GM21381 (cell line): ENCODE measurements around the gene MRPL24.
"Not testable (repeated sequence)": the region's sequence is repeated elsewhere in the genome, so short reads cannot be mapped to it uniquely, and the experiment has no call there.

Experiments used
- ATAC-seq: cut with Tn5 transposase; IDR thresholded peaks from one replicate; pipeline ENCODE4 v1.9.1; 2021; ENCODE audit warnings: mild to moderate bottlenecking, moderate library complexity; ENCODE audit not compliant: unreplicated experiment

MRPL24 gene

DNA sequence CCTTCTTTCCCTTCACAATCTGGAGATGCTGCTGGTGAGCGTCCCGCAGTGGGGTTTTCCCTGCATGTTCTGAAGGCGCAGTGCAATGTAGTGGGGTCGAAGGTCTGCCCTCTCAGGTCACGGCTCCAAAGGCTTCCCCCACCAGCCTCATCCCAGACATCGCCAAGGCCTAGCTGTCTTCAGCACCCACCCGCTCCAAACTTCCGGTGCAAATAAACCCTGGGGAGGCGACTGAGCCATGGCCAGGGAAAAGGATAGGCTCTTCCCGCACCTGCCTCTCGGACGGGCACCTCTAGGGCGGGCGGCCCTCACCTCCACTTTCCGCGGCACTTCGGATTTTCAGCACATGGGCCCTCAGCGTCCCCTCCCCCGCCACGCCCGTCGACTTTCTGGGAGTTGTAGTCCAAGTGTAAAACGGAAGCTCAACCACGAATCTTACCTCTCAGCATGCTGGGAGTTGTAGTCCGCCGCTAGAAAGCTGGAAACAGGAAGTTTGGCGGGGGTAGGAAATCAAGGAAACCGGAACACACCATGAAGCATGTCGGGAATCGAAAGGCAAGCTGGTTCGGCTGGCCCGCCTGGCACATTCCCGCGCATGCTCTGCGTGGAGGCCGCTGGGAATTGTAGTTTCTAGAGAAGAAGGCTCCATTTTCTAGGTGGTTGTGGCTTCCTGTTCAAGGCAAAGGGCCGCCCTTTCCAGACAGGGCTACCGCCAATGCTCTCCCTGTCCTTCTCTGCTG, at the start of gene MRPL24:
Gene MRPL24, minus strand, starts transcription at position 348 of the 740 bp plus-strand sequence. CDS start 2,384 bp downstream, outside the sequence.
- ATAC-seq, result peak; percentile 86

DNA sequence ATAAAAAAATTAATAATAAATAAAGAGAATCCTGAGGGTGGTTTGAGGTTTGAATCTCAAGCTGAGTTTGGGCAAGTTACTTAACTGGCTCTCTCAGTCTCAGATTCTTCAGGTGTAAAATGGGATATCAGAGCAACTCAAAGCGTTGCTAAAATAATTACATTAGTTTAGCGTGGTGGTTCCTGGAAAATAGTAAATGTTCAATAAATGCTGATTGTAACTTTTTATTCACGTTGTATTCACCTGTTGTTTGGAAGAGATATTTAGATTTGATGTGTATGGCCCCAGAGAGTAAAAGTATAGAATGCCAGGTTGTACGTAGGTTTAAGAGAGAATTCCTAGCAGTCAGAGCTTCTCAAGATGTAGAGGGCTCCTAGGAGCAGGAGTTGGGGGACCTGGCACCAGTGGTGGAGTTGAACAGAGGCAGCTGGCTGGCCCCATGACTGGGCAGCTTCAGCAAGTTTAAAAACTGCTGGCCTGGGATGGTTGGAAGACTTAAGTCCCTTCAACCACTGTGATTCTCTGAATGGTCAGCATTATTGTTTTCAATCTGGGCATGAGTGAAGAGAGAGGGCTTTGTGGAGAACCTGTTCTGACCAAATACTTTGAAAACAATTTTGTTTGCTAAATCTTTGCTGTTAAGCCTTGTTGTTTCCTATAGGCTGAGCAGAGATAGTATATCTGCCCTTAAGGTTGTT, 48.9 kb upstream of the MRPL24 start:
- ATAC-seq, result no peak

DNA sequence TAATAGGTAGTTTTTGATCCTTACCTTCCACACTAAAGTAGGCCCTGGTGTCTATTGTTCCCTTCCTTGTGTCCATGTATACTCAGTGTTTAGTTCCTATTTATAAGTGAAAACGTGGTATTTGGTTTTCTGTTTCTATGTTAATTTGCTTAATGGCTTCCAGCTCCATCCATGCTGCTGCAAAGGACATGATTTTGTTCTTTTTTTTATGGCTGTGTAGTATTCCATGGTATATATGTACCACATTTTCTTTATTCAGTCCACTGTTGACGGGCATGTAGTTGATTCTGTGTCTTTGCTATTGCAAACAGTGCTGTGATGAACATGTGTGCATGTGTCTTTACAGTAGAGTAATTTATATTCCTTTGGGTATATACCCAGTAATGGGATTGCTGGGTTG, 47.2 kb upstream of the MRPL24 start:
- no peak for ATAC-seq

DNA sequence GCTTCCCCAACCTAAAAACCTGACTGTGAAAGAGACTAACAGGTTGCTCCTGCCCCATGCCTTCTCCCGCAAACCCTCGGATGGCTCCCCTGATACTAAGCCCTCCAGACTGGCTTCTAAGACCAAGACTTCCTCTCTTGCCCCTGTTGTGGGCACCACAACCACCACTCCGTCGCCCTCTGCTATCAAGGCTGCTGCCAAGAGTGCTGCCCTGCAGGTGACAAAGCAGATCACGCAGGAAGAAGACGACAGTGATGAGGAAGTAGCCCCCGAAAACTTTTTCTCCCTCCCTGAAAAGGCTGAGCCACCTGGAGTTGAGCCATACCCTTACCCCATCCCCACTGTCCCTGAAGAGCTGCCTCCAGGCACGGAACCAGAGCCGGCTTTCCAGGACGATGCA, 45.8 kb upstream of the MRPL24 start:
- no peak for ATAC-seq

DNA sequence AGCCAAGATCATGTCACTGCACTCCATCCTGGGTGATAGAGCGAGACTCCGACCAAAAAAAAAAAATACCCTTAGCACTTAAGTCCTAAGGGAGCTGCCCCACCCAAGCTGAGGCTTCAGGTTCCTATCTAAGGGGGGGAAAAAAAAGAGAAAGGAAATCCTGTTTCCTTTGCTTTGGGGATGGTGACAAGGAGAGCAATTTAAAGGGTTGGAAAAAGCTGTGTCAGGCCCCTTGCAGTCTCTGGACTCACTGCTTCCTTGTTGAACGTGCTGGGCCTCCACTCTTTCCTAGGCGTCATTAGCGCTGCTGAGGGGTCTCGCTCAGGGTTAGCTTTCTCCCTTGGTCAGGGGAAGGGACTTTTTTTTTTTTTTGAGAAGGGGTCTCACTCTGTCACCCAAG, 44.6 kb upstream of the MRPL24 start:
- ATAC-seq, result no peak

DNA sequence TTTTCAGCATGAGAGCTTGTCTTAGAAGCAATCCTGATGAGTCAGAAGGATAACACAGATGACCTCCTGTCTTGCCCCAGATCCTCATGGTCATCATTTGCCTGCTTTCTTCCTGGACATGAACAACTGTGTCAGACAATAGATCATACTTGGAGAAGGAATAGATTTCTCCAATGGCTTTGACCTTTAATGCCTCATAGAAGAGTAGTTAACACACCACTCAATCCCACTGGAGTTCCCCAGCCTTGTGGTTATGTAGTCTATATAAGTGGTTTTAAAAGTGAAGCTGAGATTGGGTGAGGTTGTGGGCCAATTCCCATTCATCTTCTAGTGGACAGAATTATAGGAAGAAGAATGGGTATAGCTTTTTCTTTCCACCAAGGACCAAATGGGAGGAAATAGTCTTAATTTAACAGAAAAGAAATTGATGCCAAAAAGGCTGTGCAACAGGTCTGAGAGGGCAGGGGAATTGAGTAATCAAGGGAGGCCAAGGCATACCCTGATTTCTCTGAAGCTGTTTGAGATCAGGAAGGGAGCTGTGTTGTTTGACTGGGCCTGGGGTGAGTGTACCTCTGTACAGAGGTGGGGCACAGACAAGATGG, 40.8 kb upstream of the MRPL24 start:
- ATAC-seq, result no peak

DNA sequence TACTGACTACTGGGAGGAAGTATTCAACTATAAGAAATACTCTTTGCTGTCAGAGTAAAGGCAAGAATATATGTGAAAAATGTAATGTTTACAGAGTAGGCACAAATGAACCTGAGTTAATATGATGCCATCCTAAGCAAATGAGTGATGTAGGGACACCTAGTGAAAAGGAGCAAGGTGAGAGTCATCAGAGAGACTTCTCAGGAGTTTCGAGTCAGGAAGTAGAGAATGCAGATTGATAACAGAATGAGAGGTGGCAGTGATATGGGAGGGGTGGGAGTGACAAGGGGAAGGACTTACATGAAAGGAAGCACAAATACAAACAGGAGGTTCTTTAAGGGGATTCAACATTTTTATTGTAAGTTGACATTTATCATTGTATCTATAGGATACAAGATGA, 36.7 kb upstream of the MRPL24 start:
- no peak for ATAC-seq

DNA sequence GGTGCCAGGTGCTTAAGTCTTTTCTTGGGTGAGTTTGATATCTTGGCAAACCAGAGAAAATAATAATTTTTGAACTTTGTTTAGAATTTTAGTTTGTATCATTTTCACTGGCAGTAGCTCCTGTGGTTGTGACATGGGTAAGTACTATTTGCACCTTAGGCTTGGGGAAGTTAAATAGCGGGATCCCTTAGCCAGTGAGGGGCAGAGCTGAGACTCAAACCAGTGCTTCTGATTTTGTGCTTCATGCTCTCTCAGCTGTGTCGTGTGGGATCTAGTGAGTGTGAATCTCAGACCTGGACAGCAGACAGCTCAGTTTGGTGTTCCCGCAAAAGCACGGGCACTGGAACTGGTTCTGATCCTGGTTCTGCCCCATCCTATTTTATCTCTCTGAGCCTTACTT, 36.1 kb upstream of the MRPL24 start:
- no peak for ATAC-seq

DNA sequence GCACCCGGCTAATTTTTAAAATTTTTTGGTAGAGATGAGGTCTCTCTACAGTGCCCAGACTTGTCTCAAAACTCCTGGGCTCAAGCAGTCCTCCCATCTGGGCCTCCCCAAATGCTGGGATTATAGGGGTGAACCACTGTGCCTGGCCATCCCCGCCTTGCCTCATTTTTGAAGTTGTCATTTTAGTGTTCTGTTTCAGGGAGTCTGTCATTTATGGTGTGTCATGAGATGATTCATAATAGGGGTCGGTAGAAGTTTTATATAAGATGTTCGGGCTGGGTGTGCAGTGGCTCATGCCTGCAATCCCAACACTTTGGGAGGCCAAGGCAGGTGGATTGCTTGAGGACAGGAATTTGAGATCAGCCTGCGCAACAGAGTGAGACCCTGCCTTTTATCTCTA, 34.9 kb upstream of the MRPL24 start:
- no peak for ATAC-seq

DNA sequence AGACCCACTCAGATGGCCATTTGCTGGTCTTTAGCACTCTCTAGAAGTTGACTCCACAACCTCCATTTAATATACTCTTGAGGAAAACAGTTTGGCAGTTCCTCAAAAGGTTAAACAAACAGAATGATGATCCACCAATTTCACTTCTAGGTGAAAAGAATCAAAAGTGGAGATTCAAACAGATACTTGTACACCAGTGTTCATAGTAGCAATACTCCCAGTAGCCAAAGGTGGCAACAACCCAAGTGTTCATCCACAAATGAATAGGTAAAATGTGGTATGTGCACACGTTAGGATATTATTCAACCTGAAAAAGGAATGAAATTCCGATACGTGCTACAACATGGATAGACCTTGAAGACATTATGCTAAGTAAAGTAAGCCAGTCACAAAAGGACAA, 32.7 kb upstream of the MRPL24 start:
- ATAC-seq, result no peak

DNA sequence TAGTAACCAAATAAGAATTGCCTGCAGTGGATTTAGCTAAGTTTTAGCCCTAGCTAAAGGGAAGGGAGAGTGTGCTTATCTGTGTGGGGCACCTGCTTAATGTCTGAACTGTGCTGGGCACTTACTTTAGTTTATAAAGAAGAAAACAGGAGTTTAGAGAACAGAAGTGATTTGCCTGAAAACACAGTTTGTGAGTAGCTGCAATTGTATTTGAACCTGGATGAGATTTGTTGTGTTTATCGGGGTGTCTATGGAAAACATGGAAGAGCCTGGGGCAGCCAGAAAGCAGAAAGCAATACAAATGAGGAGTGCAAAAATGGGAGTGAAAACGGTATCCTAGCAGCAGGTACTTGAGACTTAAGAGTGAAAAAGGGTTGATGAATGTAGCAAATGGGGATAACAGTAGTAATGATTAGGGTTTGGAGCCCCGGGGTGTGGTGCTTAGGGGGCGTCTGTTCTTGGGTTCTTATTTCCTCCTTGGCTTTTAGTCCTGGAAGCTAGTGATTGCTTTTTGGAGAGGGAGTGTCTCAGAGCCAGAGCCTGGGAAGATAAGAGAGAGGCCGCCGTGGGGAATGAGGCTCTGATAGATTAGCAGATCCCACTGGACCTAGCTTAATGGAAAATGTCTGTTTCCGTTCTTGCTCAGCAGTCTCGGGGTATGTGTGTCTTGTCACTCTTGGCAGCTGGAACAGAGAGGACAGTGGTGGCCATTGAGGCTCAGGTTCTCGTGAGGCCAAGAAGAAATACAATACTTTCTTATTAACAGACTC, 32.0 kb upstream of the MRPL24 start:
- no peak for ATAC-seq

DNA sequence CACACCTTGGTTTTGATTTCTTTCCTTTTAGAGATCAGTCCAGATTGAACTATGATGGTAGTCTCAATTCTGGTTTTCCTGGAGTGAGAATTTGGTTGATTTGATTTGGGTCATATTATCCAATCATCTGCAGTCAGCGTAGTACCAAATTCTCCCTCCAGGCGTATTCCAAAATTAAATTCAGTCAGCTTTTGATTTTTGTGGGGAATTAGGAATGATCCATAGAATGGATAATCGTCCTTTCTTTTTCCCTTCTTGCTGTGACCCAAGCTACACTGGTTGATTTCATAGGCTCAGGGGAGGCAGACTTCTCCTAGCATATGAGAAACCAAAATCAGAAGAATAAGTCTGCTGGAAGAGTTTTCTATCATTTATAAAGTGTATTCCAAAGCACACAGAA, 31.3 kb upstream of the MRPL24 start:
- no peak for ATAC-seq

DNA sequence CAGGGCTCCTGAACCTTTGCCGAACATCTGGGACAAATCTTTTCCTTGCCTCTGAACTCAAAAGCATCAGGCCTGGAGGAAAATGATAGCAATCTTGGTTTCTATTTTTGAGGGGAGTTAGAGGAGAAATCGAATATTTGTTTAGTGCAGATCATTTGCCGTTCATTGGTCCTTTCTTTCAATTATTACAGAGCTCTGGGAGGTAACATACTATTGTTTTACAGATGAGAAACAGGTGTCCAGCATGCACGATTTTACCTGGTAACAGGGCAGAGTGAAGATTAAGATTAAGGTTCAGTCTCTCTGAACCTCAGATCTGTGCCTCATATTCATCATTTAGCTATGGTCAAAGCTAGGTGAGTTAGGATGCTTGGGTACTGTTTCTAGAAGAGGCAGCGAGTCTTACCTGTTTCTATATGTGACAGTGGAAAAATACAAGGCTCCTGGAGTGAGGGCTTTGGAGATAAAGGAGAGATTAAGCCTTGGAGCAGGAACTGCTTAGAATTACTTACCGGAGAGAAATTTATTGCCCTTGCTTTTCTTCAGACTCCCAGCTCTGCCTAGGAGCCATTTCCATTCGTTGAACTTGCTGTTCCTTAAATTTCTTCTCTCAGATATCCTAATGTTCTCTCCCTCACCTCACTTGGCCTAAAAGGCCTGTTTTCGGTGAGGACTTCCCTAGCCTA, 27.9 kb upstream of the MRPL24 start:
- ATAC-seq, result no peak

DNA sequence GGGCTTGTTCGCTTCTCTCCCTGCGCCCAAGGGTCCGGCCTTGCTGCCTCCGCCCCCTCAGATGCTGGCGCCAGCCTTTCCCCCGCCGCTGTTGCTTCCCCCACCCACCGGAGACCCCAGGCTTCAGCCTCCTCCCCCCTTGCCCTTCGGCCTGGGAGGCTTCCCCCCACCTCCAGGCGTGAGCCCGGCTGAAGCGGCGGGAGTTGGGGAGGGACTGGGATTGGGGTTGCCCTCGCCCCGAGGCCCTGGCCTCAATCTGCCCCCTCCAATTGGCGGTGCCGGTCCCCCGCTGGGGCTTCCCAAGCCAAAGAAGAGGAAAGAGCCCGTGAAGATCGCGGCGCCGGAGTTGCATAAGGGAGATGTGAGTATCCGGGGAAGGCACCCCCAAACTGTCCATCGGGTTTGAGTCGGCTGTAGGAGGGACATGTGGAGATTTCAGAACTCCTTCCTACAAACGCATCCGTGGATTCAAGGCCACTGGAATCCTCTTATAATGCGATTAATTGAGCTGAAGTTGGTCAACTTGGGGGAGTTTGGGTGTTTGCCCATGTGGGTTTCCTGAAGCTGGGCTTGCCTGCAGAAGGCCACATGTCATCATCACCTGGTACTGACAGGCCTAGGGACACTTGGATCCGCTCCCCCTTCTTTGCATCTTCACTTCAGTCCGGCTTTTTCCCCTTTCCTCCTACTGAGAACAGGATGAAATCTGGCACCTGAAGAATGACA, 27.2 kb upstream of the MRPL24 start:
- peak; percentile 4 for ATAC-seq

DNA sequence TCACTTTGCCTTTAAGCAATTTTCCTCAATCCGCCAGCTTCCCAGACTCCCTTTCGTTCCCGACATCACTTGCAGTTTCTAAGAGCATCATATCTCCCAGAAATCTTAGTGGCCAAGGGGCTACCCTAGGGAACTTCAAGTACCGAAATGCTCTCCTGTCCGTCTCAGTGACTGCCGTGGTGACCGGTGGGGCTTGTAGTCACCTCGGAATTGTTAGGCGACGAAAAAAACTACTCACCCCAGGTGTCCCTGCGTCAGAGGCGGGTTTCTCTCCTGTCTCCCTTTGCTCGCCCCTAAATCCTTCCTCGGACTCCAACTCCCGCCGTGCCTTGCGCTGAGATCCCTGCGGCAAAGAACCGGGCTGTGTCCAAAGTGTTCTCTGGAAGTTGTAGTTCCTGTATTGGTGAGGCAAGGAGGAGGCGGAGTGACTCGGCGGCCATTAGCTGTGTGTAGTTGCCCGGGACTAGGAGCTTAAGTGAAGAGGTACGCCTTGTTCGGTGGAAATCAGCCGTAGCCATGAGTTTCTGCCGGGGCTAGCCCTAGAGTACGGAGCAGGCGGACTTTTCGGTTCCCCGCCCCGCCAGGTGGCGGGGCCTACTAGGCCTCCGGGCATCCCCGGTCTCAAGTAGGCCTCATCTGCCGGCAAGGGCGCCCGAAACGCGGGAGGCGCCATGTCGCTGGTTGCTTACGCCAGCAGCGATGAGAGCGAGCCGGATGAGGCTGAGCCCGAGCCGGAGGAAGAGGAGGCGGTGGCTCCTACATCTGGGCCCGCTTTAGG, 26.4 kb upstream of the MRPL24 start, which contains the start of gene PRCC:
Gene PRCC, plus strand, starts transcription at position 435 of the 778 bp plus-strand sequence. Its CDS starts 237 bp downstream, at position 672.
- peak; percentile 92 for ATAC-seq

DNA sequence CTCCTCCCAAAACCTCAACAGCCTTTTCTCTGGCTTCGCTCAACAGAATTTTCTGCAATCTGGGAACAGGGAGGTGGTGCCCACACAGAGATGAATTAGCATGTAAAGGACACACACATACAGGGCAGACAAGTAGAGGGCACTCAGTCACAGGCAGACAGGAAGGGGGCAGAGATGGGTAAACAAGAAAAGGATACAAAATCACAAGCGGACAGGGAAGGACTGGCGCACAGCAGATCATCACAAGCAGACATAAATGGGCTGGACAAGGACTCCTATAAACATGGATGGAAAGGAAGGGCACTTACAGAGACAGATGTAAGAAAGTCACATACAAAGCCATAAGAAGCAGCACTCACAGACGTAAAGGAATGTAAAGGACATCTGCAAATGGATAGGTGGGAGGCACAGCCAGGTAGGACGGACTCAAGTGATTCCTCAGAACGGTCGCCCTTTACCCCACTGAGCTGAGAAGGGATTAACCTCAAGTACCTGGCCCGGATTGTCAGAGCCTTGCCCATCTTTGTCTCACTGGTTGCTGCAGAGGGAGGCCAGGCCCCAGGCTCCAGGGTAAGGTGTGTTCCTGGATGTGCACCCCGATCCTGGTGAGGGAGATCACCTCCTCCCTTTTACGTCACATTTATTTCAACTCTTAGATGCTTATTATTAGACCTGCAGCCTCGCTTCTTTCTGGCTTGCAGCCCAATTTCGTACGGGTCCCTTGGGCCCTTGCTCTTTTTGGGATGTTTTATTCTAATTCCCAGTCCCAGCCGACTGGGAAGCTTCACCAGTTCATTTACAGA, 25.6 kb upstream of the MRPL24 start:
- peak; percentile 7 for ATAC-seq

DNA sequence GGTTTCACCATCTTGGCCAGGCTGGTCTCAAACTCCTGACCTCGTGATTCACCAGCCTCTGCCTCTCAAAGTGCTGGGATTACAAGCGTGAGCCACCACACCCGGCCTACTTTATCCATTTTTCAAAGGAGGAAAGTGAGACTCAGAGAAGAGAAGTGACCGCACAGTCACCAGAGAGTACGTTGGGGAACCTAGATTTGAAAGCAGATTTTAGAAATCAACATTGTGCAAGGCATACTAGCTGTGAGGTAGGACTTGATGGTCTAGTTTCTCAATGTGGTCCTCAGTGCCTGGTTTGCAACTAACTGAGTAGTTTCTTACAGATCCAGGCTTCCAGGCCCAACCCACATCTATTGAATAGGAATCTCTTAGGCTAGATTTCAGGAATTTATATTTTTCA, 24.8 kb upstream of the MRPL24 start:
- no peak for ATAC-seq

DNA sequence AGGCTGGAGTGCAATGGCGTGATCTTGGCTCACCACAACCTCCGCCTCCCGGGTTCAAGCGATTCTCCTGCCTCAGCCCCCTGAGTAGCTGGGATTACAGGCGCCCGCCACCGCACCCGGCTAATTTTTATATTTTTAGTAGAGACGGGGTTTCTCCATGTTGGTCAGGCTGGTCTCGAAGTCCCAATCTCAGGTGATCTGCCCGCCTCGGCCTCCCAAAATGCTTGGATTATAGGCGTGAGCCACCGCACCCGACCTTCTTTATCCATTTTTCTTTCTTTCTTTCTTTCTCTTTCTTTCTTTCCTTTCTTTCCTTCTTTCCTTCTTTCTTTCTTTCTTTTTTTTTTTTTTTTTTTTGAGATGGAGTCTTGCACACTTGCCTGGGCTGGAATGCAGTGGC, 24.2 kb upstream of the MRPL24 start:
- ATAC-seq, result not testable (repeated sequence)

DNA sequence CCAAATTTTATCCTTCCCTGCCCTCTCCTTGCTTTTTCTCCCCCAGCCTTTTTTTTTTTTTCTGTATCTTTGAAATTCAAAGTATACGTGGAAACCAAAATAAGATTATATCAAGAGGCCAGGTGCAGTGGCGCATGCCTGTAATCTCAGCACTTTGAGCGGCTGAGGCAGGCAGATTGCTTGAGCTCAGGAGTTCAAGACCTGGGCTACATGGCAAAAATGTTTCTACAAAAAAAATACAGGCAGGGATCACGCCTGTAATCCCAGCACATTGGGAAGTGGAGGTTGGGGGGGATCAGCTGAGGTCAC, 19.9 kb upstream of the MRPL24 start:
- no peak for ATAC-seq
